HAP-1 (cell line): ENCODE data around the gene LGR5.
A peak's percentile ranks its signal among the peaks of the same experiment; 100 is the strongest.
"Not testable (repeated sequence)": the region's sequence is repeated elsewhere in the genome, so short reads cannot be mapped to it uniquely, and the experiment has no call there.

ENCODE experiments used
- DNase-seq, 2 experiments: peaks; one replicate each; pipeline ENCODE4 v3.0.0-alpha.2; 2016 to 2020; ENCODE audit warnings: low spot score in 2 of 2
- H3K27me3 ChIP-seq: fragments of 250-450 bp; sonication (Bioruptor Pico); 2 replicates; pipeline ENCODE4 v1.5.1; 2020; ENCODE audit warnings: low read depth, mild to moderate bottlenecking, moderate library complexity
- H3K36me3 ChIP-seq: fragments of 250-450 bp; sonication (Bioruptor Pico); replicated peaks from 2 replicates; pipeline ENCODE4 v1.5.1; 2020; ENCODE audit warnings: mild to moderate bottlenecking
- H3K4me1 ChIP-seq: fragments of 250-450 bp; sonication (Bioruptor Pico); 2 replicates; pipeline ENCODE4 v1.5.1; 2020; ENCODE audit warnings: mild to moderate bottlenecking
- H3K4me3 ChIP-seq: fragments of 250-450 bp; sonication (Bioruptor Pico); 2 replicates; pipeline ENCODE4 v1.5.1; 2020; ENCODE audit warnings: mild to moderate bottlenecking, moderate library complexity
- H3K9me3 ChIP-seq: fragments of 250-450 bp; sonication (Bioruptor Pico); 2 replicates; pipeline ENCODE4 v1.5.1; 2020; ENCODE audit warnings: mild to moderate bottlenecking, moderate library complexity
- in situ Hi-C: fragments of 300-500 bp; cut with MboI; formaldehyde crosslinking; loops from 3 replicates; pipeline ENCODE4 v1.14.3; 2020; ENCODE audit warnings: low sequenced_read_pairs, inconsistent platforms, mixed read lengths

The LGR5 gene

DNA sequence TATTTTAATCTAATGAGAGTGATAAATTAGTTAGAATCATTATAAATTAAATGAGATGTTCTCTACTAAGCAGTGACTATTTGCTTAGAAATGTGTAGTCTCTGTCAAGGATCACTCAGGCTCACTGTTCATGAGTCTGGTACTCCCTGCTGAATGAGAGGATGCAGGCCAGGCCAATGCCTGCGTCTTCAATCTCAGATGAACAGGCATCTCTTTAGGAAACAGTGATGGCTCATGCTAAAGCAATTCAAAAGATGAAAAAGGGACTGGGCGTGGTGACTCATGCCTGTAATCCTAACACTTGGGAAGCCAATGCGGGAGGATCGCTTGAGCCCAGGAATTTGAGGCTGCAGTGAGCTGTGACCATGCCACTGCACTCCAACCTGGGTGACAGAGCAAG is 117.3 kb downstream of the LGR5 start:
- Histone ChIP-seq H3K4me1 (peaks cover 9% of the 10 kb centered on the region), H3K36me3 (no peaks in the 10 kb centered on the region), H3K4me3 (no peak overlapping the region), H3K9me3 (no peaks in the 10 kb centered on the region), H3K27me3 (0 out of 2 replicates have a peak, but pooled peaks cover 2% of the 10 kb centered on the region)
- DNase-seq: peak; percentile 72 to 84
- in situ Hi-C loops: no loop called here

DNA sequence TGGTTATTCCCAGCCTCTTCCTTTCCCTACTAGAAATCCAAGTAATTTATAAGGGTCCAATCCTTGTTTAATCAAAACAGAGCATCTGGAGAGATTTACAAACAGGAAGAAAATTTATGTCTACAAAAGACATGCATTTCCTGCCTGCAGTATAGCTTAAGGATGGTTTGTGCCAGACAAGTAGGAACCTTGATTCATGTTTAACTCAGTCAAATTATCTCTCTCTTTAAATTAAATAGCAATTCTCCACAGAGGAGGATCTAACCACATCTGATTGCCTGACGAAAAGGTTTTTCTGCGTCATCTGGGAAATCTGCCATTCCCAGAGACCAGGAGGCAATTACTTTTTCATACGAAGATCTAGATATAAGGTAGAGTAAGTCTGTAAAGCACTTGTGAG is 118.8 kb downstream of the LGR5 start:
- H3K36me3 ChIP-seq: no peaks in the 10 kb centered on the region
- peaks cover 19% of the 10 kb centered on the region for H3K4me1 ChIP-seq
- no peaks in the 10 kb centered on the region for H3K9me3 ChIP-seq
- 0 out of 2 replicates have a peak, but pooled peaks cover 2% of the 10 kb centered on the region for H3K27me3 ChIP-seq
- in situ Hi-C loops: no loop called here
- H3K4me3 ChIP-seq: no peak overlapping the region
- DNase-seq: no peak

DNA sequence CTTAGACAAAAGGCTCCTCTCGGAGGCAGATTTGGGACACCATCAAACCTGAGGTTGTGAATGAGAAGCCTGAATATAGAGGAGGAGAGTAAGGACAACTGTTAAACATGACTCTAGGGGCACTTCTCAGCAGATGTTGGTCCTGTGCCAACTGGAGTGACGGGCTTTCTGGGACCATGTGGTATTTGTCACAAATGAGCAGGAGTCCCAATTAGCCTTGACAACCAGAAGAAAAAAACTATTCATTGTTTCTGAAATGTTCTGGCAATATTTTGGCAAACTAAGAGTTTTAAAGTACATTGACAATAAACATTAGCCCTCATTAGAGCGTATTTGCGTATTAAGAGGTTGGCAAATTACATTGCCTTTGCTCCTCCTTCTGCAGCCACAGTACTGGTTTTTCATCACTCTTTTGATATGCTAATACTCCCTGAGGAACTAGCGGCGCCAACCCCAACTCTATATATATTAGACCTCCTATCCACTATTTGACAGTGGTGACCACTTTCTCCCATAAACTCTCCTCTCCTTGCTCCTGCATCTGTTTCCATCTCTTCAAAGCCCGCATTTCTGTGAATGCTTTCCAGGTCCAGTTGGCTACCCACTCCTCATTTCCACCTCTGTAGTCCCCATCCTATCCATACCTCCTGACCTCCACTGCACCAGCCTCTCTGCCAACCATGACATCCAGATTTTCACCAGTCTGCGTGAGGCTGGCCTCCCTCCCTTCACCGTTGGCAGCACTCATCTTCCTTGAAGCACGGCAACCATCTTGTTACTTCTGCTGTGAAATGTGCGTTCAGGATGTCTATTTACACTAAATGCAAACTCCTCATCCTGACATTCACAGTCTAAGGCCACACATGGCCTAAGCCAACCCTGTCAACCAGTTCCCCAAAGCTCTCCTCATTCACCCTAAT is 123.3 kb downstream of the LGR5 start:
- H3K4me3 ChIP-seq: no peak overlapping the region
- peaks cover 10% of the 10 kb centered on the region for H3K4me1 ChIP-seq
- 0 out of 2 replicates have a peak, but pooled peaks cover 2% of the 10 kb centered on the region for H3K27me3 ChIP-seq
- no peaks in the 10 kb centered on the region for H3K36me3 ChIP-seq
- in situ Hi-C loops: no loop called here
- DNase-seq: peak; percentile 63 to 64
- no peaks in the 10 kb centered on the region for H3K9me3 ChIP-seq

DNA sequence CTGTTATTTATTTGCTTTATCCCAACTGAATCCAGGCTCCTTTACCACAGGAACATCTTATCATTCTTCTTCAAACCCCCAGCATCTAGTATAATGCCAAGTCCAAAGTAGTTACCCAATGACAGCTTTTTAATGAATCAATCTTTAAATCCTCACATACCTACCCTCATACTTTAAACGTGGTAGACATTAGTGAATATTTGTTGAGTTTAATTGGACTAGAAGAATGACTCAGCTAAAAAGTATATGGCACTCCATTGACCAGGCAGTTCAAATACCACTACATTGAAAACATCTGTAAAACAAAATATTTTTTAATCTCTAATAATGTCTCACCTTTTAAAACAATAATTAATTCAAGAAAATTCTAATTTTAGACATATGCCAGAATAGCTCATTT is 125.9 kb downstream of the LGR5 start:
- peaks cover 10% of the 10 kb centered on the region for H3K4me1 ChIP-seq
- no peaks in the 10 kb centered on the region for H3K9me3 ChIP-seq
- H3K4me3 ChIP-seq: no peak overlapping the region
- H3K27me3 ChIP-seq: 0 out of 2 replicates have a peak, but pooled peaks cover 2% of the 10 kb centered on the region
- in situ Hi-C loops: no loop called here
- no peak for DNase-seq
- no peaks in the 10 kb centered on the region for H3K36me3 ChIP-seq

DNA sequence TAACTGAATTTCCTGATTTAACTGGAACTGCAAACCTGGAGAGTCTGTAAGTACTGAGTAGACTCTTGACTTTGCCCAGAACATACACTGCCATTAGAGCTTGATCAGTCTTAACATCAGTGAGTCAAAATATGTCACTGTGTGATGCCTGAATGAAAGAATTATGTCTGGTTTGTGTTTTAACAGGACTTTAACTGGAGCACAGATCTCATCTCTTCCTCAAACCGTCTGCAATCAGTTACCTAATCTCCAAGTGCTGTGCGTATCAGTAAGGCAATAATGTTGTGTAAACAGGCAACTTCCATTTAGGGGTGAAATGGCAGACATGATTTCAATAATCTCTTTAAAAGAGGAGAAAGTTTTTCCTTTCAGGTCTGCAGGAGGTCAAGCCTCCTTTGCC is 127.1 kb downstream of the LGR5 start:
- peaks cover 3% of the 10 kb centered on the region; the same call in 1 of the 2 replicates for H3K27me3 ChIP-seq
- in situ Hi-C loops: no loop called here
- peaks cover 10% of the 10 kb centered on the region for H3K4me1 ChIP-seq
- no peaks in the 10 kb centered on the region for H3K36me3 ChIP-seq
- H3K9me3 ChIP-seq: no peaks in the 10 kb centered on the region
- no peak for DNase-seq
- no peak overlapping the region for H3K4me3 ChIP-seq

DNA sequence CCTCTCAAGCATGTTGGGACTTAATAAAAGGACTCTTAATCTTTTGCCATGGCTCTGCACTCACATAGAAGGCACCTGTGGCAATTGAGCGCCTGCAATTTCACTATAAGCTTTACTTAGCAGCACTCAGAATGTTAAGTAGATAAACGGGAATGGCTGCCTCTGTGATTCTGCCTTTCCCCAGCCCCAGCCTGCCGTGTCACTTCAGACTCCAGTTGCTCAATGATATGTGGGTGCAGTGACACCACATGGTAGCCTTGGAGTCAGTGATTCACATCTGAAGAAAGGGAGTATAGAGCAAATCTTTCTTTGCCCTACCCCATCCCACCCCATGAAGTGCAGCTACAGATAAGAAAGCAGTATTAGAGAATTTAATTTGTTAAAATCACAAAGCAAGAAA is 127.9 kb downstream of the LGR5 start:
- no peak for DNase-seq
- Histone ChIP-seq H3K4me3 (no peak overlapping the region), H3K9me3 (no peaks in the 10 kb centered on the region), H3K4me1 (peaks cover 8% of the 10 kb centered on the region), H3K27me3 (peaks cover 3% of the 10 kb centered on the region; the same call in 1 of the 2 replicates), H3K36me3 (no peaks in the 10 kb centered on the region)
- in situ Hi-C loops: no loop called here

DNA sequence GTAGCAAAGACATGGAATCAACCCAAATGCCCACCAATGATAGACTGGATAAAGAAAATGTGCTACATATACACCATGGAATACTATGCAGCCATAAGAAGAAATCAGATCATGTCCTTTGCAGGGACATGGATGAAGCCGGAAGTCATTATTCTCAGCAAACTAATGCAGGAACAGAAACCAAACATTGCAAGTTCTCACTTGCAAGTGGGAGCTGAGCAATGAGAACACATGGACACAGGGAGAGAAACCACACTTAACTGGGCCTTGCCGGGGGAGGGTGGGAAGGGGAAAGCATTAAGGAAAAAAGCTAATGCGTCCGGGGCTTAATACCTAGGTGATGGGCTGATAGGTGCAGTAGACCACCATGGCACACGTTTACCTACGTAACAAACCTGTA is 130.3 kb downstream of the LGR5 start:
- DNase-seq, H3K27me3 ChIP-seq, in situ Hi-C loops, H3K4me1 ChIP-seq, H3K9me3 ChIP-seq, H3K36me3 ChIP-seq, H3K4me3 ChIP-seq: not testable (repeated sequence)

DNA sequence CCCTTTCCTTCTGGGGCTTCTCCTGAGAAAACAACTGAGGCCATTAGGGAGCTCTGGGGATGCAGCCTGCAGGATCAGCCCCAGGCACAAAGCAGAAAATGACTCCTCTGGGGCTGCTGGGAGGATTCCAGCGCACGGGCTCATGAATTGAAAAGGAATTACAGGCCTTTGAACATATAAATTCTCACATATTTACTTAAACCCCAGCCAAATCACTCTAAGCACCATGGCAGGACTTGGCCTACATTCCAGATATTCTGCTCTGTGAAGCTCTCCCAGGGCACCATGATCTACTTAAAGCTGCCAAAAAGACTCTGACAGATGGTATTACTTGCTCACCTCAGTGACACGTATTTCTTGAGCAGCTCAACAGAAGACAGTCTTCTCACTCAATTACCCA is 136.9 kb downstream of the LGR5 start:
- DNase-seq: no peak
- Histone ChIP-seq H3K9me3 (no peaks in the 10 kb centered on the region), H3K36me3 (no peaks in the 10 kb centered on the region), H3K27me3 (peaks cover 3% of the 10 kb centered on the region; the same call in 1 of the 2 replicates), H3K4me1 (no peaks in the 10 kb centered on the region), H3K4me3 (no peak overlapping the region)
- in situ Hi-C loops: no loop called here

DNA sequence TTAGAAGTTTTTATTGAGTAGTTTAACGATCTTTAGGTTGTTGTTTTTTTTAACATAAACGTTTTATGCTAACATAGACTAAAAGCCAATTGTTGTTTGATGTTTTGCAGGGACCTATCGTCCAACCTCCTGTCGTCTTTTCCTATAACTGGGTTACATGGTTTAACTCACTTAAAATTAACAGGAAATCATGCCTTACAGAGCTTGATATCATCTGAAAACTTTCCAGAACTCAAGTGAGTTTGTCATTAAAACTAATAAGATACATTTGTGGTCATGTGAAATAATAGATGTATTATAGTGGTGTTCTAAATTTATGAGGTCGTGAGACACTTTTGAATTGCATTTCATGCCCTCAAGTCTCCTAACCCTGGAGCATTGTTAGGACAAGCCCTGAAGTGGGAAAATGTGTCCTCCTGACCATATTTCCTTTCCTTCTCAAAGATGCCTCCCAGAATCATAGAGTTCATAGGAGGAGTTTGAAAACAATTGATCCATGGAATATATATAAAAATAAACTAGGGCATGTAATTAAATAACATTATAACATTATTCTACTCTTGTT is 139.2 kb downstream of the LGR5 start:
- Histone ChIP-seq H3K9me3 (no peaks in the 10 kb centered on the region), H3K27me3 (peaks cover 3% of the 10 kb centered on the region; the same call in 1 of the 2 replicates), H3K4me1 (no peaks in the 10 kb centered on the region), H3K4me3 (no peak overlapping the region), H3K36me3 (no peaks in the 10 kb centered on the region)
- no peak for DNase-seq
- in situ Hi-C loops: no loop called here

DNA sequence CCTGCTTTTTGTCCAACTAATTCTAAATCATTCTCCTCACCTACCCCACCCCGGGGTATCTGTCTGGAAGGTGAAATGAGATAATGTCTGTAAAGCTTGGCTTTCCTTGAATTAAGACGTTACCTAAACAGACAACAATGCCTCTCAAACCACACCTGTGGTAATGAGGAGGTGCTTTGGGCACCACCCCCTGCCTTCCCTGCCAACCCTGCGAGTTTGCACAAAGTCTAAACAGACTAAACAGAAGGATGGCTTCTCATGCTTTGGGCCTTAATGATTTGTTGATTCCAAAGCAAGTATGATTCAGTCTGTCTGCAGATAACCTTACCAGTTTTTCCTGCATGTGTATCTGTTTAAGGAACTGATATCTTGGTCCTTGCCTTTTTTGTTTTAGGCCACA is 141.6 kb downstream of the LGR5 start:
- Histone ChIP-seq H3K4me1 (no peaks in the 10 kb centered on the region), H3K36me3 (no peaks in the 10 kb centered on the region), H3K9me3 (no peaks in the 10 kb centered on the region), H3K27me3 (peaks cover 8% of the 10 kb centered on the region; the same call in 1 of the 2 replicates), H3K4me3 (no peak overlapping the region)
- no peak for DNase-seq
- in situ Hi-C loops: no loop called here

DNA sequence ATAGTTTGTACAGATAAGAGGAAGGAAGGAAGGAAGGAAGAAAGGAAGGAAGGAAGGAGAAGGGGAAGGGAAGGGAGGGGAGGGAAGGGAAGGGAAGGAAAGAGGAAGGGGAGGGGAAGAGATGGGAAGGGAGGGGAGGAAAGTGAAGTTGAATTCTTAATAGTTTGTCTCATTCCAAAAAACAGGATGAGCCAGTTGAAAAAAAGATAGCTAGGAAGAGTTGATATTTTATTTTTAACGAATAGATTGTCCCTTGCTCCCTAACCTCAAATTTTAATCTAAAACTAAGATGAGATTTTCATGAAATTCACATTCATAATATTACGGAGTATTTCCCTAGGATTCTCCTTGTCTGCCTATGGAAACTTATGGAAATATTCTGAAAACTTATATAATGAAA is 143.3 kb downstream of the LGR5 start:
- no peaks in the 10 kb centered on the region for H3K4me1 ChIP-seq
- in situ Hi-C loops: no loop called here
- no peaks in the 10 kb centered on the region for H3K36me3 ChIP-seq
- H3K27me3 ChIP-seq: peaks cover 8% of the 10 kb centered on the region; the same call in 1 of the 2 replicates
- H3K4me3 ChIP-seq: no peak overlapping the region
- H3K9me3 ChIP-seq: no peaks in the 10 kb centered on the region
- DNase-seq: no peak

DNA sequence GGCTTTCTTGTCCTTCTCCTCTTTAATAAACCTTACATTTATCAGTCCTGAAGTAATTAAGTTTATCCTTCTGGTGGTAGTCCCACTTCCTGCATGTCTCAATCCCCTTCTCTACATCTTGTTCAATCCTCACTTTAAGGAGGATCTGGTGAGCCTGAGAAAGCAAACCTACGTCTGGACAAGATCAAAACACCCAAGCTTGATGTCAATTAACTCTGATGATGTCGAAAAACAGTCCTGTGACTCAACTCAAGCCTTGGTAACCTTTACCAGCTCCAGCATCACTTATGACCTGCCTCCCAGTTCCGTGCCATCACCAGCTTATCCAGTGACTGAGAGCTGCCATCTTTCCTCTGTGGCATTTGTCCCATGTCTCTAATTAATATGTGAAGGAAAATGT is 144.8 kb downstream of the LGR5 start:
- Histone ChIP-seq H3K27me3 (peaks cover 4% of the 10 kb centered on the region; the same call in 1 of the 2 replicates), H3K9me3 (no peaks in the 10 kb centered on the region), H3K36me3 (no peaks in the 10 kb centered on the region), H3K4me3 (no peak overlapping the region), H3K4me1 (no peaks in the 10 kb centered on the region)
- DNase-seq: no peak
- in situ Hi-C loops: no loop called here

DNA sequence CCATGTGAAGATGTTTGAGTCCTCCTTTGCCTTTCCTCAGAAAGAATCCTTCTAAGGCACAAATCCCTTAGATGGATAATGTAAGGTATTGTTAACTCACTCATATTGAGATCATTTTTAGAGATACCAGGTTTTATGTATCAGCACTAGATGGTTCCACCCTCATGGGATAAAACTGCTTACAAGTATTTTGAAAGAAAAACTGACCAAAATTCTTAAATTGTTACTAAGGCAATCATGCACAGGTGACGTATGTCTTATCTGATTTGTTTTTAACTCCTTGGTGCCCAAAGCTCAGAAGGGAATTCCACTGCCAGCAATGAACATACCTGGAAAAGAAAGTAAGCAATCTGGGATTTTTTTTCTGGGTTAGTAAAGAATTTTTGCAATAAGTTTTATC is 145.6 kb downstream of the LGR5 start:
- in situ Hi-C loops: no loop called here
- H3K27me3 ChIP-seq: peaks cover 4% of the 10 kb centered on the region; the same call in 1 of the 2 replicates
- no peaks in the 10 kb centered on the region for H3K36me3 ChIP-seq
- H3K9me3 ChIP-seq: no peaks in the 10 kb centered on the region
- no peaks in the 10 kb centered on the region for H3K4me1 ChIP-seq
- DNase-seq: no peak
- H3K4me3 ChIP-seq: no peak overlapping the region

DNA sequence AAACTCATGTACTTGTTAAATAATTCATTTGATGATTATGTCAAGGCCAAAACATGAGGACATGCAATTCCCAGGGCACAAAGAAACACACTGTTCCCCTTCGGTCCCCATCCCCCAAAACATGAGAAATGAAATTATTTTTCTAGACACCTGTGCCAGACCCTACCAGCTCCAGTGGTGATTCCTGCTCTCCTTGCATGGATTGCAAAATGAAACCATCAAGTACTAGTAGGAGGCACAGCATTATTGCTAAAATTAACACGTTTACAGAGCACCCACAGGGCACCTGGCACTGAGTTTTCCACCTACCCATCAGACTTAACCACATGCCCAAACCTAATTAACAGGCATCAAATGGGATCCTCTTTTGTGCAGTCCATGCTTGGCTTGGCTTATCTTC is 147.4 kb downstream of the LGR5 start:
- DNase-seq: no peak
- in situ Hi-C loops: no loop called here
- H3K36me3 ChIP-seq: no peaks in the 10 kb centered on the region
- H3K4me1 ChIP-seq: no peaks in the 10 kb centered on the region
- H3K27me3 ChIP-seq: peaks cover 4% of the 10 kb centered on the region; the same call in 1 of the 2 replicates
- H3K9me3 ChIP-seq: no peaks in the 10 kb centered on the region
- H3K4me3 ChIP-seq: no peak overlapping the region
